AG09319 (cell line): ENCODE data around the gene SHROOM3.

ENCODE experiments used
- DNase-seq: peaks from one replicate; pipeline ENCODE4 v3.0.0-alpha.2; 2010; ENCODE audit warnings: low read depth; ENCODE audit errors: extremely low read depth
- TF ChIP-seq, protein P1 (sequence below): IDR thresholded peaks from 2 replicates; pipeline ENCODE4 v1.5.1; 2011; ENCODE audit warnings: low read depth, mild to moderate bottlenecking, inconsistent platforms, low read length, moderate library complexity

Gene SHROOM3

GRCh38 chr4:76697129-76697803 is 262.2 kb downstream of the SHROOM3 start:
- DNase-seq, result no peak
- TF ChIP-seq, protein P1, sequence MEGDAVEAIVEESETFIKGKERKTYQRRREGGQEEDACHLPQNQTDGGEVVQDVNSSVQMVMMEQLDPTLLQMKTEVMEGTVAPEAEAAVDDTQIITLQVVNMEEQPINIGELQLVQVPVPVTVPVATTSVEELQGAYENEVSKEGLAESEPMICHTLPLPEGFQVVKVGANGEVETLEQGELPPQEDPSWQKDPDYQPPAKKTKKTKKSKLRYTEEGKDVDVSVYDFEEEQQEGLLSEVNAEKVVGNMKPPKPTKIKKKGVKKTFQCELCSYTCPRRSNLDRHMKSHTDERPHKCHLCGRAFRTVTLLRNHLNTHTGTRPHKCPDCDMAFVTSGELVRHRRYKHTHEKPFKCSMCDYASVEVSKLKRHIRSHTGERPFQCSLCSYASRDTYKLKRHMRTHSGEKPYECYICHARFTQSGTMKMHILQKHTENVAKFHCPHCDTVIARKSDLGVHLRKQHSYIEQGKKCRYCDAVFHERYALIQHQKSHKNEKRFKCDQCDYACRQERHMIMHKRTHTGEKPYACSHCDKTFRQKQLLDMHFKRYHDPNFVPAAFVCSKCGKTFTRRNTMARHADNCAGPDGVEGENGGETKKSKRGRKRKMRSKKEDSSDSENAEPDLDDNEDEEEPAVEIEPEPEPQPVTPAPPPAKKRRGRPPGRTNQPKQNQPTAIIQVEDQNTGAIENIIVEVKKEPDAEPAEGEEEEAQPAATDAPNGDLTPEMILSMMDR, result no peak

DNA sequence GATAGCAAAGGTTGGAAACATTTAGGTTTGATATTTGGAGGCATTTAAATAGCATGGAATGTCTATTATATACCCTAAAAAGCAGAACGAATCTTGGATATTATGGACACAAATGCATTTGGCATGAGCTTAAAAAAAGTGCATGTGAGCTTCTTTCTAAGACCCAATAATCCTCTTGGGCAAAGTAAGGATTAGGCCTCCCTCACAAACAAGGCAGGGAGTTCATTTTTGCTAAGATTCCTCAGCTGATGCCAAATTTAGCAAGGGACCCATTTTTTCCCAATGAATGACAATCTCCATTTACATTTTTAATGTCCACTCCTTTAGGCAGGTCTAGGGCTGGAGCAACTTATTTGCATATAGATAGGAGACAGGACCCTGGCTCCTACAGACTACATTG is 263.1 kb downstream of the SHROOM3 start:
- DNase-seq, result no peak
- TF ChIP-seq, protein P1, result no peak

GRCh38 chr4:76699751-76700310 is 264.8 kb downstream of the SHROOM3 start:
- DNase-seq, result no peak
- TF ChIP-seq, protein P1, result no peak

DNA sequence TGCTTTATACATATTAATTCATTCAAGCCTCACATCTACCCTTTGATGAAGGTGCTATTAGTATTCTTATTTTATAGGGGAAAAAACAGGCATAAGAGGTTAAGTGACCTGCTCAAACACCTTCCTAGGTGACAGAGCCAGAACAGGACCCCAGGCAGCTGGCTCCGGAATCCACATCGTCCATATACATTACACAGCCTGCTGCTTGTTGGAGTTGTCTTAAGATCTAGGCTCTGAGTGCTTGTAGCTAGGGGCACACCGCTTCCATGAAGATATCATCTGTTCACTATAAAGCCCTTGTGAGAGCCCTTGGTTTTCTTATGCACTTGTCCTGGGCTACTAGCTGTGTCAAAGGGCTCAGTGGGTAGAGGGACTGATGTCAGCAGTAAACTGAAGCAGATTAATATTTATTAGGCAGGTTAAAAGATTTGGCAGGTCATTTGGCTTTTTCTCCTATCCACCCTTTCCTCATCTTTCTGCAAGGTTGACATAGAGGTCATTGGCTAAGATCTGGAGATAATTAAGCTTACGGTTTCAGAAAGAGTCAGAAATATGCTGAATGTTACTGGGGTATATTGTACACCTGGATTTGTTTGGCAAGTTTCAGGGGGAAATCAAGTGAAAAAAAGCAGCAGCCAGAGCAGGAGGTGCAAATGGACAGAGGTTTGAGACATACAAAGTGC is 267.6 kb downstream of the SHROOM3 start:
- TF ChIP-seq, protein P1, result no peak
- no peak for DNase-seq

- TF ChIP-seq, protein P1, result no peak
- no peak for DNase-seq
Measured at GRCh38 chr4:76703123-76703490, 268.1 kb downstream of the SHROOM3 start.

- DNase-seq, result no peak
- TF ChIP-seq, protein P1, result no peak
Measured at GRCh38 chr4:76703676-76704075, 268.6 kb downstream of the SHROOM3 start.
